ENCODE data around the gene FBXO17. TPM values are rescaled to one million over a fixed set of nuclear protein-coding genes. Genes with fewer than 3 reads are reported as not detected.
"Not testable (repeated sequence)": the region's sequence is repeated elsewhere in the genome, so short reads cannot be mapped to it uniquely, and the experiment has no call there.

The FBXO17 gene
- total and polyA plus RNA-seq, 9 donors, result 25.0 to 36.7 (median 29.1) TPM

DNA sequence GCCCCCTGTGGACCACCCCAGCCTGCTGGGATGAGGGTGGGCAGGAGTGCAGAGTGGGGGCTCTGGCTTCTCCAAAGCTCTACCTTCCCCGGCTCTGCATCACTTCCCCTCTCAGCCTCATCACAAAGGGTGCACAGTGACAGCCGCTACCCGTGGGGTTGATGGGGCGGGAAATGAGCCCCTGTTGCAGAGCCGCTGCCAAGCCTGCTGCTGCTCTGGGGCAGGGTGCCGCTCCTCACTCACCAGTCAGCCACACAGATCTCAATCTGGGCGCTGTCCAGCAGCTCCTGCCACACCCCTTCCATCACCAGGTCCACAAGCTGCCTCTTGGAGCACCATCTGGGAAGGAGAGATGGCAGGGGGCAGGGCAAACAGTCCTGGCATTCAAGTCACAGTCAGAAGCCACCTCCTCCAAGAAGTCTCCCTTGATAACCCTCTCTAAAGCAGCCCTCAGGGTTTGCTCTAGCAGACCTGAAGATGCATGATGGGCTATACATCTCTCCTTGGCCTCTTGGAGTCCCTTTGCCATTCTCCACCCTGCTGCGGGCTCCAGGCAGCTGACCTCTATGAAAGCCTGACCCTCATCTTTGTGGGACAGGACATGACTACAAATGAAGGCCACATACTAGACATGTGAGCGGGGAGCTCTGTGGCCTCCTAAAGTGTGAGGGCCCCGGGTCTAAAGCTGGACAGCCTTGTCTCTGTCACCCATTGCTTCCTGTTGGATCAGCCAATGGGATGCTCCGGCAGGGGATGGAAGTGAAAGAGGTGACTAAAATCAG is 29.1 kb downstream of the FBXO17 start:
- H3K27ac ChIP-seq (ENCODE audit: low read length), result no peak overlapping the region
- no peaks in the 10 kb centered on the region for H3K27me3 ChIP-seq (ENCODE audit: control insufficient read depth, insufficient read depth, low read length)
- 92% methylated on average over 7 of the region's 11 CpGs for WGBS (ENCODE audit: insufficient coverage)
- H3K4me1 ChIP-seq (ENCODE audit: control insufficient read depth, insufficient read depth, low read length), result peaks cover 4% of the 10 kb centered on the region
- no peak overlapping the region for H3K4me3 ChIP-seq (ENCODE audit: low read length)
- no peak for DNase-seq
- H3K9me3 ChIP-seq (replicated peaks; ENCODE audit: control insufficient read depth, low read depth, low read length), result no peaks in the 10 kb centered on the region
- peaks cover 42% of the 10 kb centered on the region for H3K36me3 ChIP-seq (ENCODE audit: control insufficient read depth, insufficient read depth, low read length)

DNA sequence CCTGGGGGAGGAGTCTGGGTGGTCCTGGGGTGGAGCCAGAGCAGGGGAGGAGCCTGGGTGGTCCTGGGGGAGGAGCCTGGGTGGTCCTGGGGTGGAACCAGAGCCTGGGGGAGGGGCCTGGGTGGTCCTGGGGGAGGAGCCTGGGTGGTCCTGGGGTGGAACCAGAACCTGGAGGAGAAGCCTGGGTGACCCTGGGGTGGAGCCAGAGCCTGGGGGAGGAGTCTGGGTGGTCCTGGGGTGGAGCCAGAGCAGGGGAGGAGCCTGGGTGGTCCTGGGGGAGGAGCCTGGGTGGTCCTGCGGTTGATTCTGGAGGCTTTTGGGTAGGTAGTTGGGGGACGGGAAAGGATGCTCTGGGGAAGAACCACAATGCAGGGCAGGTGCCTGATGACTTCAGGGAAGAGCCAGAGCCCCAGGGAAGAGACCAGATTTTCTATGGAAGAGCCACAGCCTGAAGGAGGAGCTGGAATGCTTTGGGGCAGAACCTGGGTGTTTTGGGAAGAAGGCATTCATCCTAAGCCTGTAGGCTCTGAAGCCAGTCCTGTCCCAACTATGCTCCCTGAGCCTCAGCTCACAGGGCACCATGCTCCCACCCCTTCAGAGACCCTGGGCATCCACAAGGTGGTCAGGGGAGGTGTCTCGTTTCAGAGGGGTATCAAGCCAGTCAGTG is 29.8 kb downstream of the FBXO17 start:
- WGBS (ENCODE audit: insufficient coverage), result 80% methylated on average over 2 of the region's 3 CpGs
- no peaks in the 10 kb centered on the region for H3K9me3 ChIP-seq (replicated peaks; ENCODE audit: control insufficient read depth, low read depth, low read length)
- no peak overlapping the region for H3K27ac ChIP-seq (ENCODE audit: low read length)
- peaks cover 4% of the 10 kb centered on the region for H3K4me1 ChIP-seq (ENCODE audit: control insufficient read depth, insufficient read depth, low read length)
- no peak for DNase-seq
- H3K36me3 ChIP-seq (ENCODE audit: control insufficient read depth, insufficient read depth, low read length), result peaks cover 42% of the 10 kb centered on the region
- H3K27me3 ChIP-seq (ENCODE audit: control insufficient read depth, insufficient read depth, low read length), result no peaks in the 10 kb centered on the region
- H3K4me3 ChIP-seq (ENCODE audit: low read length), result no peak overlapping the region

DNA sequence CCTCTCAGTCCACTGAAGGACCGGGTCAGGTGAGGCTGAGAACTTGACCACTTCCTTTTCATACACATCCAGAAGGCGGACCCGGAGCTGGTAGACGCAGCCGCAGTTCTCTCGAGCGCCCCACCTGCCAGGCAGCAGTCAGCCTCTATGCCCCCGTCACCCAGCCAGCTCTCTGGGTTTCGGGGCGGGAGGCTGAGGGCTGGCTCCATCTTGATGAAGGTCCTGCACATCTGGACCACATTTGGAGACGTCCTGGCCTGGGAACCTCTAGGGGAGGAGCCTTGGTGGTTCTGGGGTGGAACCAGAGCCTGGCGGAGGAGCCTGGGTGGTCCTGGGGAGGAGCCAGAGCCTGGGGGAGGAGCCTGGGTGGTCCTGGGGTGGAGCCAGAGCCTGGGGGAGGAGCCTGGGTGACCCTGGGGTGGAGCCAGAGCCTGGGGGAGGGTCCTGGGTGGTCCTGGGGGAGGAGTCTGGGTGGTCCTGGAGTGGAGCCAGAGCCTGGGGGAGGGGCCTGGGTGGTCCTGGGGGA is 30.5 kb downstream of the FBXO17 start:
- DNase-seq, result no peak
- Histone ChIP-seq H3K27me3 (ENCODE audit: control insufficient read depth, insufficient read depth, low read length) (no peaks in the 10 kb centered on the region), H3K9me3 (replicated peaks; ENCODE audit: control insufficient read depth, low read depth, low read length) (no peaks in the 10 kb centered on the region), H3K36me3 (ENCODE audit: control insufficient read depth, insufficient read depth, low read length) (peaks cover 42% of the 10 kb centered on the region), H3K4me3 (ENCODE audit: low read length) (no peak overlapping the region), H3K27ac (ENCODE audit: low read length) (no peak overlapping the region), H3K4me1 (ENCODE audit: control insufficient read depth, insufficient read depth, low read length) (peaks cover under 1% of the 10 kb centered on the region)
- WGBS (ENCODE audit: insufficient coverage), result 84% methylated on average over 8 of the region's 12 CpGs

DNA sequence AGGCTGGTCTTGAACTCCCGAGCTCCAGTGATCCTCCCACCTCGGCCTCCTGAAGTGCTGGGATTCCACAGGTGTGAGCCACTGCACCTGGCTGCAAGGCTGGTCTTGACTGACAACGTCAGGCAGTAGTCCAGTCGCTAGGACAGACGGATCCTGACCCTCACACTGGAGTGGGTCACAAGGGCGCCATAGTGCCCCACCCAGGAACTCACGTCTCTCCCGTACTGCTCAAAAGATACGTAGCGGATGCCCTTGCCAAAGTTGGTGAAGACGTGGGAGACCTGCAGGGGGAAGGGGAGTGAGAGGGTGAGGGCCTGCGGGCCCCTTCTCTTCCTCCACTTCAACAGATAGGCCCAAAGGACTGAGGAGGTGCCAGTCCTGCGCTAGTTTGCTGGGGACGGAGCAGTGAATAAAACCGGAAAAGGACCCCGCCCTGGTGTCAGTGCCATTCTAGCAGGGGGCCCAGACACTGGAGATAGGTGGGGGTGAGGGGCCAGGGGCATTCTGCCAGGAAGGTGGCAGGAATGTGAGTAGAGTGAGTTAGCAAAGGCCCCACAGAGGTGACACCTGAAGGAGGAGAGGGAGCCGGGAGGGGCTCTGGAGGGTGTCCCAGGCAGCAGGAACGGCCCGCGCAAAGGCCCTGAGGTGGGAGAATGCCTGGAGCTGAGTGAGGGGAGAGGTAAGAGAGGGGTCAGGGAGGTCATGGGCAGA is 32.9 kb downstream of the FBXO17 start:
- no peaks in the 10 kb centered on the region for H3K4me1 ChIP-seq (ENCODE audit: control insufficient read depth, insufficient read depth, low read length)
- H3K36me3 ChIP-seq (ENCODE audit: control insufficient read depth, insufficient read depth, low read length), result peaks cover 42% of the 10 kb centered on the region
- no peak overlapping the region for H3K4me3 ChIP-seq (ENCODE audit: low read length)
- no peak overlapping the region for H3K27ac ChIP-seq (ENCODE audit: low read length)
- no peaks in the 10 kb centered on the region for H3K27me3 ChIP-seq (ENCODE audit: control insufficient read depth, insufficient read depth, low read length)
- WGBS (ENCODE audit: insufficient coverage), result 88% methylated on average over 14 of the region's 20 CpGs
- no peak for DNase-seq
- H3K9me3 ChIP-seq (replicated peaks; ENCODE audit: control insufficient read depth, low read depth, low read length), result no peaks in the 10 kb centered on the region

DNA sequence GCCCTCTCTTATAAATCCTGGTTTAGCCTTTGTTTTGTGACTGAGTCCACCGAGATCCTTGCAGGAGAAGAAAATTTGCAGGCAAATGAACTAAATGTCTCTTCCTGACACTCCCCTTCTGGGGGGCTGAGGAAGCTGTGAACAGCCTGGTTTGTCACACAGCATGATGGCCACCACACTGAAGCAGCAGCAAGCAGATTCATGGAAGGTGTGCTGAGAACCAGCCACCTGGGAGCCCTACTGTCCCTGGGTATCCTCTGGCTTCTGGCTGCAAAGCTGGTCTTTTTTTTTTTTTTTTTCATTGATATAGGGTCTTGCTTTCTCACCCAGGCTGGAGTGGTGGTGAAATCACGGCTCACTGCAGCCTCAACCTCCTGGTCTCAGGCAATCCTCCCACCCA is 33.6 kb downstream of the FBXO17 start:
- no CpG with 5 or more reads among the region's 2 CpGs for WGBS (ENCODE audit: insufficient coverage)
- H3K27me3 ChIP-seq (ENCODE audit: control insufficient read depth, insufficient read depth, low read length), result no peaks in the 10 kb centered on the region
- no peaks in the 10 kb centered on the region for H3K4me1 ChIP-seq (ENCODE audit: control insufficient read depth, insufficient read depth, low read length)
- no peaks in the 10 kb centered on the region for H3K9me3 ChIP-seq (replicated peaks; ENCODE audit: control insufficient read depth, low read depth, low read length)
- no peak overlapping the region for H3K27ac ChIP-seq (ENCODE audit: low read length)
- H3K36me3 ChIP-seq (ENCODE audit: control insufficient read depth, insufficient read depth, low read length), result peaks cover 36% of the 10 kb centered on the region
- no peak for DNase-seq
- no peak overlapping the region for H3K4me3 ChIP-seq (ENCODE audit: low read length)

DNA sequence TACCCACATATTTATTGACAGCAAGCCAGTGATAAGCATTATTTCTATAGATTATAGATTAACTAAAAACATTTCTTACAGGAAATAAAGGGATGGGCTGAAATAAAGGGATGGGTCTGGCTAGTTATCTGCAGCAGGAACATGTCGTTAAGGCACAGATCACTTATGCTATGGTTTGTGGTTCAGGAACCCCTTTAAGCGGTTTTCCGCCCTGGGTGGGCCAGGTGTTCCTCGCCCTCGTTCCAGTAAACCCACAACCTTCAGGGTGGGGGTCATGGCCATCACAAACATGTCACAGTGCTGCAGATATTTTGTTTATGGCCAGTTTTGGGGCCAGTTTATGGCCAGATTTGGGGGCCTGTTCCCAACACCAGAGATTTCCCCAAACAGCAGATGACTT is 34.1 kb downstream of the FBXO17 start:
- not testable (repeated sequence) for H3K4me3 ChIP-seq (ENCODE audit: low read length); H3K9me3 ChIP-seq (replicated peaks; ENCODE audit: control insufficient read depth, low read depth, low read length); H3K4me1 ChIP-seq (ENCODE audit: control insufficient read depth, insufficient read depth, low read length); H3K27ac ChIP-seq (ENCODE audit: low read length); H3K27me3 ChIP-seq (ENCODE audit: control insufficient read depth, insufficient read depth, low read length); DNase-seq
- H3K36me3 ChIP-seq (ENCODE audit: control insufficient read depth, insufficient read depth, low read length), result peaks cover 31% of the 10 kb centered on the region
- 80% methylated on average over 1 of the region's 5 CpGs for WGBS (ENCODE audit: insufficient coverage)

DNA sequence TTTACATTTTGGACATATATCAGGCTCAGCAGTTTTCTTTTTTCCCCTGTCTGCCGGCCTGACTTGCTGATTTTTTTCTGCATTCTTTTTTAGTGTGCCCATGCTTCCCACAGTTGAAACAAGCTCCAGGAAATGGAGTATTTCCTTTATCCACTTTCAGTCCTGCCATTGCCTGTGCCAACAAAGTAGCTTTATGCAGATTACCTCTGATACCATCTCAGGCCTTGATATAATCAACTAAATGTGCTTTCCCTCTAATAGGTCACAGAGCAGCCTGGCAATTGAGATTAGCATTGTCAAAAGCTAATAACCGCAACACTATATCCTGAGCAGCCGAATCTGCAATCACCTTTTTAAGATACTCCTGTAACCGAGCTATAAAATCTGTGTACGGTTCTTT is 35.6 kb downstream of the FBXO17 start:
- no peak for DNase-seq
- no peaks in the 10 kb centered on the region for H3K27me3 ChIP-seq (ENCODE audit: control insufficient read depth, insufficient read depth, low read length)
- no peak overlapping the region for H3K4me3 ChIP-seq (ENCODE audit: low read length)
- no peaks in the 10 kb centered on the region for H3K4me1 ChIP-seq (ENCODE audit: control insufficient read depth, insufficient read depth, low read length)
- H3K36me3 ChIP-seq (ENCODE audit: control insufficient read depth, insufficient read depth, low read length), result peaks cover 21% of the 10 kb centered on the region
- no peak overlapping the region for H3K27ac ChIP-seq (ENCODE audit: low read length)
- WGBS (ENCODE audit: insufficient coverage), result 73% methylated on average over 5 of the region's 5 CpGs
- H3K9me3 ChIP-seq (replicated peaks; ENCODE audit: control insufficient read depth, low read depth, low read length), result peaks cover 1% of the 10 kb centered on the region

DNA sequence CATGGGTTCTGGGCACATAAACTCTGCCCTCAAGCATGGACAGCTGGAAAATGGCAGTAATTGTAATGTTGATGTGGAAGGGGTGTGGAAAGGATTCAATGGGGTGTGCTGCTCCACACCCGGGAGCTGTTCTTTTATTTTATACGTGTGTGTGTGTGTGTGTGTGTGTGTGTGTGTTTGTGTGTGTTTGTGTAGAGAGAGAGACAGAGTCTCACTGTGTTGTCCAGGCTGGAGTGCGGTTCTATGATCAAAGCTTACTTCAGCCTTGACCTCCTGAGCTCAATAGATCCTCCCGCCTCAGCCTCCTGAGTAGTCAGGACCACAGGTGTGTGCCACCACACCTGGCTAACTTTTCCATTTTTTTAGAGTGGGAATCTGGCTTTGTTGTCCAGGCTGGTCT is 42.0 kb downstream of the FBXO17 start:
- no peak for DNase-seq

DNA sequence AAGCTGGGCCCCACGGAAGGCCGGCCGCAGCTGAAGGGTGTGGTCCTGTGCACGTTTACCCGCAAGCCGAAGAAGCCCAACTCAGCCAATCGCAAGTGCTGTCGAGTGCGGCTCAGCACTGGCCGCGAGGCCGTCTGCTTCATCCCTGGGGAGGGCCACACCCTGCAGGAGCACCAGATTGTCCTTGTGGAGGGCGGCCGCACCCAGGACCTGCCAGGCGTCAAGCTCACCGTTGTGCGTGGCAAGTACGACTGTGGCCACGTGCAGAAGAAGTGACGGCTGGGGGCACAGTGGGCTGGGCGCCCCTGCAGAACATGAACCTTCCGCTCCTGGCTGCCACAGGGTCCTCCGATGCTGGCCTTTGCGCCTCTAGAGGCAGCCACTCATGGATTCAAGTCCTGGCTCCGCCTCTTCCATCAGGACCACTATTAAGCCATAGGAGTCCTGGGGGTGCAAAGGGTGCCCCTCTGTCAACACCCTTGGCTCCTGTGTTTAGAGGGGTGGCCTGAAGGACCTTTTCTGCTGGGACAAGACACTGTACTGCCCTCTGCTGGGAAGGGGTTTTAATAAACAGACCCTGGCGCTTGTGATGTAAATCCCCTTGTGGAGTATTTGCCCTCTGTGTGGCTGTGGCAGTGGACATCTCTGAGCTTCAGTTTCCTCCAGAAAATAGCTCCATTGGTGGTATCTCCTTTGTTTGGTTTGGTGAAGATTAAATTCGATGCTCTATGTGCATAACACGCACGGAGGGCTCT is 42.9 kb downstream of the FBXO17 start:
- no peak for DNase-seq
- peaks cover 4% of the 10 kb centered on the region for H3K9me3 ChIP-seq (replicated peaks; ENCODE audit: control insufficient read depth, low read depth, low read length)
- H3K4me1 ChIP-seq (ENCODE audit: control insufficient read depth, insufficient read depth, low read length), result peaks cover 13% of the 10 kb centered on the region
- WGBS (ENCODE audit: insufficient coverage), result 86% methylated on average over 25 of the region's 29 CpGs
- H3K27me3 ChIP-seq (ENCODE audit: control insufficient read depth, insufficient read depth, low read length), result no peaks in the 10 kb centered on the region
- no peak overlapping the region for H3K27ac ChIP-seq (ENCODE audit: low read length)
- peaks cover 32% of the 10 kb centered on the region for H3K36me3 ChIP-seq (ENCODE audit: control insufficient read depth, insufficient read depth, low read length)
- no peak overlapping the region for H3K4me3 ChIP-seq (ENCODE audit: low read length)

More for the DNA sequence above, 42.0 kb downstream of the FBXO17 start:
- no peaks in the 10 kb centered on the region for H3K27me3 ChIP-seq (ENCODE audit: control insufficient read depth, insufficient read depth, low read length)
- no CpG with 5 or more reads among the region's 4 CpGs for WGBS (ENCODE audit: insufficient coverage)
- H3K36me3 ChIP-seq (ENCODE audit: control insufficient read depth, insufficient read depth, low read length), result peaks cover 28% of the 10 kb centered on the region
- H3K4me1 ChIP-seq (ENCODE audit: control insufficient read depth, insufficient read depth, low read length), result peaks cover 13% of the 10 kb centered on the region
- no peak overlapping the region for H3K27ac ChIP-seq (ENCODE audit: low read length)
- H3K4me3 ChIP-seq (ENCODE audit: low read length), result no peak overlapping the region
- H3K9me3 ChIP-seq (replicated peaks; ENCODE audit: control insufficient read depth, low read depth, low read length), result peaks cover 4% of the 10 kb centered on the region

DNA sequence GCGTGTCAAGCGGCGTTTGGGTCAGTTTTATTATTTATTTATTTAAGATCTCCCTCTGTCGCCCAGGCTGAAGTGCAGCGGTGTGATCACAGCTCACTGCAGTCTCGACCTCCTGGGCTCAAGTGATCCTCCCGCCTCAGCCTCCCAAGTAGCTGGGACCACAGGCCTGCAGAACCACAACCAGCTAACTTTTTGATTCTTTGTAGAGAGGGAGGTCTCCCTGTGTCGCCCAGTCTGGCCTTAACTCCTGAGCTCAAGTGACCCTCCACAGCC is 44.1 kb downstream of the FBXO17 start:
- Histone ChIP-seq H3K27ac (ENCODE audit: low read length) (peak overlapping the region; percentile 95), H3K9me3 (replicated peaks; ENCODE audit: control insufficient read depth, low read depth, low read length) (peaks cover 4% of the 10 kb centered on the region), H3K27me3 (ENCODE audit: control insufficient read depth, insufficient read depth, low read length) (no peaks in the 10 kb centered on the region), H3K4me1 (ENCODE audit: control insufficient read depth, insufficient read depth, low read length) (peaks cover 13% of the 10 kb centered on the region), H3K36me3 (ENCODE audit: control insufficient read depth, insufficient read depth, low read length) (peaks cover 35% of the 10 kb centered on the region), H3K4me3 (ENCODE audit: low read length) (peak overlapping the region; percentile 81)
- DNase-seq, result no peak
- no CpG with 5 or more reads among the region's 8 CpGs for WGBS (ENCODE audit: insufficient coverage)
